Measurements from ENCODE around the gene GNE.

The GNE gene

GRCh38 chr9:36174271-36174670 lies 84.0 kb downstream of the GNE start:
- no peak for TF ChIP-seq CTCF (conservative IDR thresholded peaks at IDR 0.05; ENCODE audit: control insufficient read depth, insufficient read depth, low read depth, low read length)
- DNase-seq (ENCODE audit: low read depth): no peak
- H3K4me3 ChIP-seq (ENCODE audit: control insufficient read depth, low read depth, low read length): no peak overlapping the region

GRCh38 chr9:36173861-36174260 lies 84.4 kb downstream of the GNE start:
- no peak overlapping the region for H3K4me3 ChIP-seq (ENCODE audit: control insufficient read depth, low read depth, low read length)
- DNase-seq (ENCODE audit: low read depth): no peak
- TF ChIP-seq CTCF (conservative IDR thresholded peaks at IDR 0.05; ENCODE audit: control insufficient read depth, insufficient read depth, low read depth, low read length): no peak

GRCh38 chr9:36170531-36170930 lies 87.7 kb downstream of the GNE start:
- no peak for DNase-seq (ENCODE audit: low read depth)
- no peak overlapping the region for H3K4me3 ChIP-seq (ENCODE audit: control insufficient read depth, low read depth, low read length)
- TF ChIP-seq CTCF (conservative IDR thresholded peaks at IDR 0.05; ENCODE audit: control insufficient read depth, insufficient read depth, low read depth, low read length): no peak

- no peak for TF ChIP-seq CTCF (conservative IDR thresholded peaks at IDR 0.05; ENCODE audit: control insufficient read depth, insufficient read depth, low read depth, low read length)
- DNase-seq (ENCODE audit: low read depth): no peak
- no peak overlapping the region for H3K4me3 ChIP-seq (ENCODE audit: control insufficient read depth, low read depth, low read length)
These were observed 88.5 kb downstream of the GNE start for GRCh38 chr9:36169708-36170107.

- DNase-seq (ENCODE audit: low read depth): no peak
- TF ChIP-seq CTCF (conservative IDR thresholded peaks at IDR 0.05; ENCODE audit: control insufficient read depth, insufficient read depth, low read depth, low read length): no peak
- H3K4me3 ChIP-seq (ENCODE audit: control insufficient read depth, low read depth, low read length): no peak within 1 kb of the TSS
These were observed 89.1 kb downstream of the GNE start, which contains the start of gene CCIN for GRCh38 chr9:36169166-36169565. Gene CCIN, plus strand, starts transcription at chr9:36169388. Its CDS starts 115 bp downstream, at chr9:36169503.

GRCh38 chr9:36166168-36166927 lies 91.9 kb downstream of the GNE start:
- peak; percentile 50 for TF ChIP-seq CTCF (conservative IDR thresholded peaks at IDR 0.05; ENCODE audit: control insufficient read depth, insufficient read depth, low read depth, low read length)
- peak; percentile 84 for DNase-seq (ENCODE audit: low read depth)
- peak overlapping the region; percentile 60 for H3K4me3 ChIP-seq (ENCODE audit: control insufficient read depth, low read depth, low read length)

Measured in fibroblast of mammary gland (primary cell).